Pulmonary artery endothelial cell (primary cell): Measurements from ENCODE around the gene RUSC2. TPM values are rescaled to one million over a fixed set of nuclear protein-coding genes. Genes with fewer than 3 reads are reported as not detected.
"Not testable (repeated sequence)": the region's sequence is repeated elsewhere in the genome, so short reads cannot be mapped to it uniquely, and the experiment has no call there.

Experiments
- DNase-seq: peaks from one replicate; pipeline ENCODE4 v3.0.0-alpha.2; 2011; ENCODE audit warnings: low read depth, low spot score
- total RNA-seq: library from RNA; depleted of rRNA; stranded (reverse); fragments of >200 nt; gene quantifications from 2 replicates; pipeline ENCODE4 v1.2.3, GENCODE V29; 2014

RUSC2 gene
- total RNA-seq, 1 donor from 2014 or later = 16.7 TPM

GRCh38 chr9:35490155-35490909 is 421 bp downstream of the RUSC2 start:
- no peak for DNase-seq

- no peak for DNase-seq
Observed at GRCh38 chr9:35490910-35491465, 1.1 kb downstream of the RUSC2 start.

GRCh38 chr9:35493119-35493518 is 3.2 kb downstream of the RUSC2 start:
- not testable (repeated sequence) for DNase-seq

- no peak for DNase-seq
Observed at GRCh38 chr9:35495984-35496383, 6.1 kb downstream of the RUSC2 start.

- DNase-seq = not testable (repeated sequence)
Observed at GRCh38 chr9:35498245-35498644, 8.3 kb downstream of the RUSC2 start.

GRCh38 chr9:35499029-35499700 is 9.3 kb downstream of the RUSC2 start:
- DNase-seq = no peak

- DNase-seq = no peak
Observed at GRCh38 chr9:35499701-35500030, 9.8 kb downstream of the RUSC2 start.

GRCh38 chr9:35500130-35500748 is 10.3 kb downstream of the RUSC2 start:
- no peak for DNase-seq

GRCh38 chr9:35501946-35502345 is 12.0 kb downstream of the RUSC2 start:
- no peak for DNase-seq

GRCh38 chr9:35506359-35506758 is 16.4 kb downstream of the RUSC2 start:
- no peak for DNase-seq

GRCh38 chr9:35508069-35508468 is 18.2 kb downstream of the RUSC2 start:
- no peak for DNase-seq

- DNase-seq = no peak
Observed at GRCh38 chr9:35510383-35510753, 20.5 kb downstream of the RUSC2 start.

GRCh38 chr9:35510754-35511428 is 21.0 kb downstream of the RUSC2 start:
- DNase-seq = peak; percentile 66

- no peak for DNase-seq
Observed at GRCh38 chr9:35511453-35511852, 21.5 kb downstream of the RUSC2 start.

GRCh38 chr9:35515766-35516165 is 25.9 kb downstream of the RUSC2 start:
- DNase-seq = no peak

- DNase-seq = no peak
Observed at GRCh38 chr9:35516479-35516878, 26.6 kb downstream of the RUSC2 start.

- no peak for DNase-seq
Observed at GRCh38 chr9:35517131-35517530, 27.2 kb downstream of the RUSC2 start.

- DNase-seq = no peak
Observed at GRCh38 chr9:35517552-35518224, 27.8 kb downstream of the RUSC2 start.

GRCh38 chr9:35518225-35518821 is 28.4 kb downstream of the RUSC2 start:
- peak; percentile 82 for DNase-seq

GRCh38 chr9:35518981-35519679 is 29.2 kb downstream of the RUSC2 start:
- DNase-seq = no peak
